ENCODE measurements around the gene PXYLP1. TPM values are rescaled to one million over a fixed set of nuclear protein-coding genes. Genes with fewer than 3 reads are reported as not detected.
"Not testable (repeated sequence)": the region's sequence is repeated elsewhere in the genome, so short reads cannot be mapped to it uniquely, and the experiment has no call there.

PXYLP1 gene
- total RNA-seq, 2 donors from 2014 or later, result 7.5 to 14.5 TPM

GRCh38 chr3:141294301-141294700, 62.7 kb downstream of the PXYLP1 start:
- Histone ChIP-seq H3K27ac (peak overlapping the region; percentile 20 to 33), H3K4me3 (peak overlapping the region; percentile 25 to 37), H3K9me3 (no peaks in the 10 kb centered on the region), H3K36me3 (no peaks in the 10 kb centered on the region), H3K4me1 (peaks cover 0 to 32% of the 10 kb centered on the region in 2 donors), H3K27me3 (no peaks in the 10 kb centered on the region)
- no peak for DNase-seq (ENCODE audit: low spot score)
- TF ChIP-seq CTCF (IDR thresholded peaks at IDR 0.05), result no peak

GRCh38 chr3:141294848-141295247, 63.2 kb downstream of the PXYLP1 start:
- H3K4me1 ChIP-seq, result peaks cover 0 to 32% of the 10 kb centered on the region in 2 donors
- TF ChIP-seq CTCF (IDR thresholded peaks at IDR 0.05), result no peak
- H3K36me3 ChIP-seq, result no peaks in the 10 kb centered on the region
- no peaks in the 10 kb centered on the region for H3K9me3 ChIP-seq
- peak overlapping the region; percentile 25 to 37 for H3K4me3 ChIP-seq
- DNase-seq (ENCODE audit: low spot score), result peak; percentile 9
- peak overlapping the region in 1 of 2 donors; percentile 33 for H3K27ac ChIP-seq
- no peaks in the 10 kb centered on the region for H3K27me3 ChIP-seq

- not testable (repeated sequence) for H3K4me3 ChIP-seq, H3K4me1 ChIP-seq, H3K36me3 ChIP-seq, H3K9me3 ChIP-seq, H3K27ac ChIP-seq, H3K27me3 ChIP-seq
- peak; percentile 4 for DNase-seq (ENCODE audit: low spot score)
Measured at GRCh38 chr3:141300426-141300825, 68.8 kb downstream of the PXYLP1 start.

- Histone ChIP-seq H3K27ac (peak overlapping the region; percentile 11 to 12), H3K36me3 (no peaks in the 10 kb centered on the region), H3K4me1 (no peaks in the 10 kb centered on the region), H3K27me3 (no peaks in the 10 kb centered on the region), H3K4me3 (no peak overlapping the region), H3K9me3 (no peaks in the 10 kb centered on the region)
- DNase-seq (ENCODE audit: low spot score), result peak; percentile 64
- TF ChIP-seq CTCF (IDR thresholded peaks at IDR 0.05), result no peak
Measured at GRCh38 chr3:141302364-141303141, 70.9 kb downstream of the PXYLP1 start.

GRCh38 chr3:141303481-141304223, 72.0 kb downstream of the PXYLP1 start:
- DNase-seq (ENCODE audit: low spot score), result peak; percentile 61
- Histone ChIP-seq H3K9me3 (no peaks in the 10 kb centered on the region), H3K27ac (no peak overlapping the region), H3K36me3 (no peaks in the 10 kb centered on the region), H3K27me3 (no peaks in the 10 kb centered on the region), H3K4me1 (peaks cover 0 to 3% of the 10 kb centered on the region in 2 donors), H3K4me3 (no peak overlapping the region)
- TF ChIP-seq CTCF (IDR thresholded peaks at IDR 0.05), result peak; percentile 87 to 89

GRCh38 chr3:141305436-141305835, 73.8 kb downstream of the PXYLP1 start:
- no peak overlapping the region for H3K27ac ChIP-seq
- peaks cover 0 to 6% of the 10 kb centered on the region in 2 donors for H3K4me1 ChIP-seq
- no peaks in the 10 kb centered on the region for H3K36me3 ChIP-seq
- no peaks in the 10 kb centered on the region for H3K9me3 ChIP-seq
- no peak overlapping the region for H3K4me3 ChIP-seq
- H3K27me3 ChIP-seq, result no peaks in the 10 kb centered on the region
- DNase-seq (ENCODE audit: low spot score), result peak; percentile 38
- no peak for TF ChIP-seq CTCF (IDR thresholded peaks at IDR 0.05)
